OCI-LY3 (cell line): ENCODE measurements around the gene NRAP.

ENCODE experiments used
- CTCF ChIP-seq: fragments of 200-600, 300-600 bp; sonication (generic); IDR thresholded peaks from 2 replicates; pipeline ENCODE4 v1.5.1; 2014; ENCODE audit warnings: antibody characterized with exemption, low read length, low read depth
- EZH2phosphoT487 ChIP-seq: fragments of 200-600 bp; shearing (Covaris generic); IDR thresholded peaks from 2 replicates; pipeline ENCODE4 v1.6.1; 2018; ENCODE audit warnings: antibody characterized with exemption, mixed run types, low read depth

GRCh38 chr10:113697595-113697994 lies 33.8 kb upstream of the NRAP start:
- TF ChIP-seq CTCF (no peak), EZH2phosphoT487 (no peak)
